M059J (cell line): ENCODE data around the gene RABGGTA. TPM values are rescaled to one million over a fixed set of nuclear protein-coding genes. Genes with fewer than 3 reads are reported as not detected.

Experiments
- DNase-seq: peaks from one replicate; pipeline ENCODE4 v3.0.0-alpha.2; 2012; ENCODE audit warnings: low read depth
- total RNA-seq: library from RNA; depleted of rRNA; stranded (reverse); fragments of >200 nt; shearing (Covaris generic); gene quantifications from 2 replicates; pipeline ENCODE4 v1.2.3, GENCODE V29; 2014; rRNA removed

Gene RABGGTA
- 15.4 and 17.7 TPM in 2 replicates for total RNA-seq

- DNase-seq = peak; percentile 78
These were observed at the start of gene RABGGTA for GRCh38 chr14:24271134-24271833. Gene RABGGTA, minus strand, starts transcription at chr14:24271597. Its CDS starts 482 bp downstream, at chr14:24271115.

GRCh38 chr14:24317141-24317928 is 45.9 kb upstream of the RABGGTA start:
- DNase-seq = peak; percentile 68

GRCh38 chr14:24316597-24316950 is 45.2 kb upstream of the RABGGTA start:
- no peak for DNase-seq

- no peak for DNase-seq
These were observed 44.6 kb upstream of the RABGGTA start for GRCh38 chr14:24315807-24316596.

- DNase-seq = no peak
These were observed 43.9 kb upstream of the RABGGTA start for GRCh38 chr14:24315243-24315806.

GRCh38 chr14:24314377-24315193 is 43.2 kb upstream of the RABGGTA start:
- DNase-seq = no peak

- DNase-seq = no peak
These were observed 42.5 kb upstream of the RABGGTA start for GRCh38 chr14:24313913-24314312.

- DNase-seq = no peak
These were observed 41.5 kb upstream of the RABGGTA start for GRCh38 chr14:24312736-24313507.

GRCh38 chr14:24311837-24312615 is 40.6 kb upstream of the RABGGTA start:
- no peak for DNase-seq

GRCh38 chr14:24310646-24311604 is 39.5 kb upstream of the RABGGTA start, which contains the start of gene LTB4R:
Gene LTB4R, plus strand, starts transcription at chr14:24311502. Its CDS starts 4,150 bp downstream, at chr14:24315652.
- no peak for DNase-seq

- DNase-seq = no peak
These were observed 38.9 kb upstream of the RABGGTA start for GRCh38 chr14:24310265-24310645.

- no peak for DNase-seq
These were observed 38.3 kb upstream of the RABGGTA start, which contains the start of gene LTB4R2 for GRCh38 chr14:24309538-24310264. Gene LTB4R2, plus strand, starts transcription at chr14:24310140. Its CDS starts 525 bp downstream, at chr14:24310665.

- no peak for DNase-seq
These were observed 37.1 kb upstream of the RABGGTA start for GRCh38 chr14:24308342-24309124.

GRCh38 chr14:24307575-24308341 is 36.4 kb upstream of the RABGGTA start, which contains the start of gene CIDEB:
Gene CIDEB, minus strand, starts transcription at chr14:24307977. Its CDS starts 119 bp downstream, at chr14:24307858.
- DNase-seq = peak; percentile 51

- no peak for DNase-seq
These were observed 35.8 kb upstream of the RABGGTA start for GRCh38 chr14:24307156-24307574.

GRCh38 chr14:24304019-24304387 is 32.6 kb upstream of the RABGGTA start:
- no peak for DNase-seq
